HepG2 (cell line): ENCODE measurements around the gene CSNK1G1. TPM values are rescaled to one million over a fixed set of nuclear protein-coding genes. Genes with fewer than 3 reads are reported as not detected.

Source experiments
- ATAC-seq: fragments of 200-7000 bp; cut with Tn5 transposase; 3 replicates; pipeline ENCODE4 v1.9.1; 2020; ENCODE audit warnings: mild to moderate bottlenecking, moderate library complexity
- BruUV-seq: library from RNA; stranded (reverse); fragments of 400-500 nt; replicated peaks from 2 replicates; lab custom pipeline; 2021; lab: Mats Ljungman, UMichigan
- CTCF ChIA-PET: fragments of 300-600 bp; formaldehyde crosslinking; extraction: SDS; loops from one replicate; lab custom pipeline; 2021; ENCODE audit warnings: low total read pairs, inconsistent platforms, low intra/inter-chr PET ratio; lab: Yijun Ruan, JAX
- POLR2A ChIA-PET: fragments of 350-600 bp; sonication (Branson Sonifier 250); formaldehyde crosslinking; loops from one replicate; lab custom pipeline; 2020; ENCODE audit warnings: antibody characterized with exemption, inconsistent platforms; lab: Yijun Ruan, JAX
- DNase-seq: peaks from one replicate; pipeline ENCODE4 v3.0.0-alpha.2; 2015; ENCODE audit warnings: low spot score
- FAIRE-seq: peaks from 3 replicates; lab custom pipeline; 2011; peaks lifted over from hg19 to GRCh38; lab: Jason Lieb, UNC
- H2AFZ ChIP-seq: one replicate; pipeline ENCODE4 v1.6.1; 2011; ENCODE audit warnings: low read length, inconsistent platforms
- H3K27ac ChIP-seq: fragments of 300-600 bp; 3 replicates; pipeline ENCODE4 v1.8.0; 2011; ENCODE audit warnings: mixed run types, mild to moderate bottlenecking, mixed read lengths, low read length, inconsistent platforms; ENCODE audit not compliant: insufficient read depth; ENCODE audit errors: extremely low read length
- H3K27me3 ChIP-seq, 2 experiments: fragments of 200-600 bp in 1 of 2; 2 replicates in 1 of 2; 3 replicates in 1 of 2; pipeline versions ENCODE4 v1.6.0 to v1.8.0; 2011; ENCODE audit warnings: low read length in 2 of 2, mild to moderate bottlenecking in 2 of 2, moderate library complexity in 2 of 2, inconsistent platforms in 1 of 2; ENCODE audit not compliant: insufficient read depth in 2 of 2, control insufficient read depth in 1 of 2
- H3K36me3 ChIP-seq, 2 experiments: fragments of 200-600 bp in 1 of 2; replicated peaks in 1 of 2; 2 replicates in 1 of 2; 3 replicates in 1 of 2; pipeline versions ENCODE4 v1.5.1 to v1.8.0; 2011; ENCODE audit warnings: low read length in 2 of 2, inconsistent platforms in 1 of 2; ENCODE audit not compliant: insufficient read depth in 2 of 2, control insufficient read depth in 1 of 2
- H3K4me1 ChIP-seq: 2 replicates; pipeline ENCODE4 v1.5.1; 2012; ENCODE audit warnings: low read length, inconsistent platforms; ENCODE audit not compliant: insufficient read depth
- H3K4me2 ChIP-seq: 2 replicates; pipeline ENCODE4 v1.6.0; 2011; ENCODE audit warnings: low read depth, low read length, inconsistent platforms
- H3K4me3 ChIP-seq, 3 experiments: fragments of 200-600 bp in 1 of 3; sonication (generic), shearing (Covaris generic) in 1 of 3; replicated peaks in 1 of 3; 2 replicates each; pipeline ENCODE4 v1.5.1; 2011 to 2016; ENCODE audit warnings: low read length in 3 of 3, inconsistent platforms in 2 of 3, low read depth in 2 of 3, mild to moderate bottlenecking in 2 of 3, control low read depth in 1 of 3, mixed read lengths in 1 of 3; ENCODE audit not compliant: insufficient read depth in 1 of 3
- H3K79me2 ChIP-seq: one replicate; pipeline ENCODE4 v1.6.1; 2011; ENCODE audit warnings: low read length, inconsistent platforms; ENCODE audit not compliant: insufficient read depth
- H3K9ac ChIP-seq: 2 replicates; pipeline ENCODE4 v1.6.0; 2011; ENCODE audit warnings: mild to moderate bottlenecking, low read depth, low read length, inconsistent platforms; ENCODE audit not compliant: insufficient read depth
- H3K9me3 ChIP-seq: 2 replicates; pipeline ENCODE4 v1.5.1; 2012; ENCODE audit warnings: mild to moderate bottlenecking, low read length
- H4K20me1 ChIP-seq: 2 replicates; pipeline ENCODE4 v1.6.0; 2011; ENCODE audit warnings: inconsistent platforms, mild to moderate bottlenecking, low read length, moderate library complexity; ENCODE audit not compliant: insufficient read depth
- GPBP1L1 ChIP-seq: sonication (generic); formaldehyde crosslinking; IDR thresholded peaks from 2 replicates; pipeline ENCODE4 v1.5.0; 2020; ENCODE audit warnings: mild to moderate bottlenecking, missing genetic modification reagents
- HMGA1 ChIP-seq: sonication (generic); formaldehyde crosslinking; conservative IDR thresholded peaks from 2 replicates; pipeline ENCODE4 v1.4.0; 2020; ENCODE audit warnings: missing genetic modification reagents
- ISL2 ChIP-seq: sonication (generic); formaldehyde crosslinking; IDR thresholded peaks from 2 replicates; pipeline ENCODE4 v1.5.0; 2020; ENCODE audit warnings: missing genetic modification reagents
- SALL1 ChIP-seq: sonication (generic); formaldehyde crosslinking; IDR thresholded peaks from 2 replicates; pipeline ENCODE4 v1.8.0; 2022; ENCODE audit warnings: mild to moderate bottlenecking, missing genetic modification reagents
- TAF1 ChIP-seq: sonication (generic); formaldehyde crosslinking; IDR thresholded peaks from 2 replicates; pipeline ENCODE4 v1.4.0; 2020; ENCODE audit warnings: missing genetic modification reagents
- ZFP1 ChIP-seq: IDR thresholded peaks from 2 replicates; pipeline ENCODE4 v1.6.1; 2016
- ZNF33A ChIP-seq: sonication (generic); formaldehyde crosslinking; IDR thresholded peaks from 2 replicates; pipeline ENCODE4 v1.5.1; 2020; ENCODE audit warnings: missing genetic modification reagents, mild to moderate bottlenecking, moderate library complexity, borderline replicate concordance
- ZNF737 ChIP-seq: sonication (generic); formaldehyde crosslinking; IDR thresholded peaks from 2 replicates; pipeline ENCODE4 v1.5.0; 2020; ENCODE audit warnings: missing genetic modification reagents, mild to moderate bottlenecking, borderline replicate concordance
- ZNF792 ChIP-seq: IDR thresholded peaks from 2 replicates; pipeline ENCODE4 v1.6.1; 2016
- ZSCAN31 ChIP-seq: sonication (generic); formaldehyde crosslinking; IDR thresholded peaks from 2 replicates; pipeline ENCODE4 v1.5.0; 2020; ENCODE audit warnings: low read depth, mild to moderate bottlenecking, missing genetic modification reagents
- WGBS: methylation state at CpG from one replicate; pipeline ENCODE4 v1.1.6; 2017; ENCODE audit warnings: low lambda C conversion rate; 5-methylcytosine and 5-hydroxymethylcytosine counted together
- in situ Hi-C: cut with HindIII; loops from 2 replicates; pipeline ENCODE4 v1.10.0; 2017; ENCODE audit warnings: low pct_unique_long_range_greater_than_20kb; ENCODE audit not compliant: extremely low pct_ligation_motif_present
- intact Hi-C: fragments of 100-400 bp; cut with micrococcal nuclease; formaldehyde crosslinking; loops from one replicate; pipeline ENCODE4 v1.10.0; 2022; ENCODE audit not compliant: unreplicated experiment
- polyA plus RNA-seq, 8 experiments: library from polyadenylated mRNA; depleted of rRNA in 3 of 8; stranded (reverse) in 7 of 8; unstranded in 1 of 8; fragments of >200 nt; fragmentation: Illumina TruSeq in 4 of 8; extraction: Trizol in 4 of 8; gene quantifications; 2 replicates each; pipeline versions ENCODE4 v1.2.1 to v1.2.3, GENCODE V29; 2011 to 2016; ENCODE audit warnings: low read depth in 4 of 8, missing spikeins in 1 of 8, mixed read lengths in 1 of 8; ENCODE audit not compliant: insufficient read depth in 1 of 8
- total RNA-seq, 5 experiments: library from RNA; depleted of rRNA; stranded (reverse); fragments of >200 nt; fragmentation: Illumina TruSeq; extraction: Trizol; gene quantifications; 2 replicates each; pipeline ENCODE4 v1.2.3, GENCODE V29; 2016; ENCODE audit warnings: low read depth in 1 of 5
- TF ChIP-seq, protein P1 (sequence below): sonication (generic); formaldehyde crosslinking; IDR thresholded peaks from 2 replicates; pipeline ENCODE4 v1.5.0; 2020; ENCODE audit warnings: missing genetic modification reagents
- TF ChIP-seq, protein P2 (sequence below): sonication (generic); formaldehyde crosslinking; IDR thresholded peaks from 2 replicates; pipeline ENCODE4 v1.8.1; 2023; ENCODE audit warnings: mild to moderate bottlenecking, missing genetic modification reagents, borderline replicate concordance

CSNK1G1 gene
- total and polyA plus RNA-seq, 2 of the 13 experiments (the other 11 are each of a cell fraction or from before 2014, with no cell fraction given): 8.5 to 12.6 TPM

DNA sequence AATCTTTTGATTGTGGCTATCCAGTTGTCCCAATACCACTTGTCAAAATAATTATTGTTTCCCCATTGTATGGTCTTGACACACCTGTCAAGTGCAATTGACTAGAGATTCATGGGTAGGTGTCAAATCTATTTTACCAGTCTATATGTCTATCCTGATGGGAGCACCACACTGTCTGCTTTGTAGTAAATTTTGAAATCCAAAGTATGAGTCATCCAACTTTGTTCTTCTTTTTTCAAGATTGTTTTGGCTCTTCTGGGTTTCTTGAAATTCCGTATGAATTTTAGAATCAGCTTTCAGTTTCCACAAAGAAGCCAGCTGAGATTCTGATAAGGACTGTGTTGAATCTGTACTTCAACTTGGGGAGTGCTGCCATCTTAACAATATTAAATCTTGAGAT, 71.9 kb downstream of the CSNK1G1 start:
- H3K4me1 ChIP-seq: peaks cover 6% of the 10 kb centered on the region; the same call in 1 of the 2 replicates
- no peak for FAIRE-seq
- H3K27ac ChIP-seq: no peak overlapping the region
- CTCF ChIA-PET: no interaction called here
- TF ChIP-seq TAF1 (CRISPR knock-in tag): no peak
- DNase-seq: no peak
- in situ Hi-C loops: no loop called here
- H3K4me3 ChIP-seq: no peak overlapping the region
- H3K27me3 ChIP-seq: no peaks in the 10 kb centered on the region
- H2AFZ ChIP-seq: no peak overlapping the region
- H3K9me3 ChIP-seq: no peaks in the 10 kb centered on the region
- H3K4me2 ChIP-seq: no peak overlapping the region
- H3K36me3 ChIP-seq: no peaks in the 10 kb centered on the region
- ATAC-seq: no peak
- H3K9ac ChIP-seq: no peak overlapping the region
- POLR2A ChIA-PET: no interaction called here
- H3K79me2 ChIP-seq: peaks cover 2% of the 10 kb centered on the region
- WGBS: 92% methylated on average over 1 of the region's 1 CpG
- intact Hi-C loops: no loop called here
- no TSS peak for BruUV-seq
- H4K20me1 ChIP-seq: no peaks in the 10 kb centered on the region

DNA sequence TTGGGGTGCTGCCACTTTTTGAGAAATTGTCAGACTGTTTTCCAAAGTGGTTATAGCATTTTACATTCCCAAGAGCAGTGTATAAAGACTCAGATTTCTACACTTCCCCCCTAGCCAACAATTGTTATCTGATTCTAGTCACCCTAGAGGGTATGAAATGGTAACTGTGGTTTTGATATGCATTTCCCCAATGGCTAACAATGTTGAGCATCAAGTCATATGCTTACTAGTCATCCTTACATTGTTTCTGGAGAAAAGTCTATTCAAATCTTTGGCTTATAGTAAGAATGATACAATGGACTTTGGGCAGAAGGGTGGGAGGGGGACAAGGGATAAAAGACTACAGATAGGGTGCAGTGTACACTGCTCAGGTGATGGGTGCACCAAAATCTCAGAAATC, 73.3 kb downstream of the CSNK1G1 start:
- Histone ChIP-seq H4K20me1 (no peaks in the 10 kb centered on the region), H3K27me3 (no peaks in the 10 kb centered on the region), H2AFZ (no peak overlapping the region), H3K4me3 (no peak overlapping the region), H3K9ac (no peak overlapping the region), H3K9me3 (no peaks in the 10 kb centered on the region), H3K4me2 (no peak overlapping the region), H3K27ac (no peak overlapping the region), H3K36me3 (no peaks in the 10 kb centered on the region), H3K4me1 (peaks cover 6% of the 10 kb centered on the region; the same call in 1 of the 2 replicates), H3K79me2 (no peaks in the 10 kb centered on the region)
- ChIA-PET CTCF (no interaction called here), POLR2A (no interaction called here)
- ATAC-seq (no peak), DNase-seq (no peak), FAIRE-seq (no peak)
- intact Hi-C loops: no loop called here
- BruUV-seq: no TSS peak
- TF ChIP-seq ZNF737: no peak
- no peak for TF ChIP-seq ZFP1 (CRISPR knock-in tag)
- no peak for TF ChIP-seq HMGA1 (CRISPR knock-in tag)
- TF ChIP-seq, protein P1, sequence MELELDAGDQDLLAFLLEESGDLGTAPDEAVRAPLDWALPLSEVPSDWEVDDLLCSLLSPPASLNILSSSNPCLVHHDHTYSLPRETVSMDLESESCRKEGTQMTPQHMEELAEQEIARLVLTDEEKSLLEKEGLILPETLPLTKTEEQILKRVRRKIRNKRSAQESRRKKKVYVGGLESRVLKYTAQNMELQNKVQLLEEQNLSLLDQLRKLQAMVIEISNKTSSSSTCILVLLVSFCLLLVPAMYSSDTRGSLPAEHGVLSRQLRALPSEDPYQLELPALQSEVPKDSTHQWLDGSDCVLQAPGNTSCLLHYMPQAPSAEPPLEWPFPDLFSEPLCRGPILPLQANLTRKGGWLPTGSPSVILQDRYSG (CRISPR knock-in tag): no peak
- no peak for TF ChIP-seq ZNF792 (CRISPR knock-in tag)
- no peak for TF ChIP-seq SALL1
- no peak for TF ChIP-seq GPBP1L1
- TF ChIP-seq, protein P2, sequence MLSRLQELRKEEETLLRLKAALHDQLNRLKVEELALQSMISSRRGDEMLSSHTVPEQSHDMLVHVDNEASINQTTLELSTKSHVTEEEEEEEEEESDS: no peak
- TF ChIP-seq ZNF33A (CRISPR knock-in tag): no peak
- no peak for TF ChIP-seq ISL2 (CRISPR knock-in tag)
- no peak for TF ChIP-seq ZSCAN31 (CRISPR knock-in tag)
- in situ Hi-C loops: no loop called here
